ENCODE results near the gene ZDHHC6. TPM values are rescaled to one million over a fixed set of nuclear protein-coding genes. Genes with fewer than 3 reads are reported as not detected.

The ZDHHC6 gene
- total RNA-seq = 18.9 and 30.8 TPM in 2 replicates

GRCh38 chr10:112446855-112447619 is at the start of gene ZDHHC6, which contains the start of gene VTI1A:
Gene ZDHHC6 (minus strand): TSS chr10:112446914. CDS start chr10:112445436, 1,478 bp downstream.
Gene VTI1A (plus strand): TSS chr10:112447215. CDS start chr10:112447374, 159 bp downstream.

Other genes with a start within 250 kb of the ZDHHC6 start
- gene TECTB, start 163.5 kb downstream of the ZDHHC6 start, total RNA-seq = not detected in 2 replicates
- 35.8 and 58.8 TPM in 2 replicates for gene ACSL5, start 72.8 kb downstream of the ZDHHC6 start, total RNA-seq
- 13.3 and 35.8 TPM in 2 replicates for gene VTI1A, start 301 bp upstream of the ZDHHC6 start, total RNA-seq